IMR-90 (cell line): ENCODE measurements around the gene PKD1L1. TPM values are rescaled to one million over a fixed set of nuclear protein-coding genes. Genes with fewer than 3 reads are reported as not detected.

Experiments
- ATAC-seq: fragments of 200-7000 bp; cut with Tn5 transposase; 2 replicates; pipeline ENCODE4 v1.9.1; 2020; ENCODE audit warnings: low read depth, mild to moderate bottlenecking, moderate library complexity
- BruUV-seq: library from RNA; stranded (reverse); fragments of 400-500 nt; replicated peaks from 2 replicates; lab custom pipeline; 2021; lab: Mats Ljungman, UMichigan
- CTCF ChIA-PET: fragments of 300-600 bp; formaldehyde crosslinking; extraction: SDS; loops from one replicate; lab custom pipeline; 2021; ENCODE audit warnings: antibody characterized with exemption; lab: Yijun Ruan, JAX
- POLR2A ChIA-PET: fragments of 300-600 bp; sonication (Branson Sonifier 250); formaldehyde crosslinking; loops from one replicate; lab custom pipeline; 2022; ENCODE audit warnings: antibody characterized with exemption; ENCODE audit not compliant: unreplicated experiment; lab: Charles Lee
- DNase-seq: peaks from one replicate; pipeline ENCODE4 v3.0.0; 2013
- H2AFZ ChIP-seq: replicated peaks from 2 replicates; pipeline ENCODE3; 2013; ENCODE audit warnings: low read length, mild to moderate bottlenecking; ENCODE audit not compliant: poor library complexity
- H2AK5ac ChIP-seq: 2 replicates; pipeline ENCODE4 v1.6.1; 2013; ENCODE audit warnings: low read depth, low read length, inconsistent platforms
- H2AK9ac ChIP-seq: replicated peaks from 2 replicates; pipeline ENCODE3; 2013; ENCODE audit warnings: mild to moderate bottlenecking, low read depth, low read length, moderate library complexity; ENCODE audit not compliant: poor library complexity
- H2BK120ac ChIP-seq: 2 replicates; pipeline ENCODE4 v1.6.1; 2013; ENCODE audit warnings: low read depth, low read length, inconsistent platforms
- H2BK15ac ChIP-seq: 3 replicates; pipeline ENCODE4 v1.6.1; 2013; ENCODE audit warnings: low read depth, low read length, inconsistent platforms
- H2BK20ac ChIP-seq: 2 replicates; pipeline ENCODE4 v1.6.1; 2013; ENCODE audit warnings: low read depth, mild to moderate bottlenecking, inconsistent platforms, low read length, moderate library complexity
- H2BK5ac ChIP-seq: 2 replicates; pipeline ENCODE4 v1.6.1; 2013; ENCODE audit warnings: mild to moderate bottlenecking, low read depth, low read length, inconsistent platforms; ENCODE audit not compliant: poor library complexity, severe bottlenecking
- H3K14ac ChIP-seq: replicated peaks from 2 replicates; pipeline ENCODE4 v1.6.1; 2013; ENCODE audit warnings: low read depth, low read length, inconsistent platforms
- H3K18ac ChIP-seq: 2 replicates; pipeline ENCODE4 v1.6.1; 2013; ENCODE audit warnings: low read depth, low read length, control low read depth
- H3K23ac ChIP-seq: 2 replicates; pipeline ENCODE4 v1.6.1; 2013; ENCODE audit warnings: low read depth, low read length, inconsistent platforms
- H3K27ac ChIP-seq: 2 replicates; pipeline ENCODE4 v1.5.1; 2013; ENCODE audit warnings: mild to moderate bottlenecking, control low read depth, low read length; ENCODE audit not compliant: insufficient read depth
- H3K27me3 ChIP-seq: 2 replicates; pipeline ENCODE4 v1.6.1; 2013; ENCODE audit warnings: low read length; ENCODE audit not compliant: control insufficient read depth, insufficient read depth
- H3K36me3 ChIP-seq: 2 replicates; pipeline ENCODE4 v1.6.1; 2013; ENCODE audit warnings: low read length, mixed read lengths; ENCODE audit not compliant: control insufficient read depth, insufficient read depth
- H3K4ac ChIP-seq: 2 replicates; pipeline ENCODE4 v1.6.1; 2013; ENCODE audit warnings: low read depth, low read length, inconsistent platforms
- H3K4me1 ChIP-seq: 2 replicates; pipeline ENCODE4 v1.6.1; 2013; ENCODE audit warnings: low read length, mixed read lengths; ENCODE audit not compliant: control insufficient read depth, insufficient read depth
- H3K4me2 ChIP-seq: 2 replicates; pipeline ENCODE4 v1.6.1; 2013; ENCODE audit warnings: low read depth, mild to moderate bottlenecking, control low read depth, low read length, moderate library complexity
- H3K4me3 ChIP-seq: 2 replicates; pipeline ENCODE4 v1.5.1; 2013; ENCODE audit warnings: low read depth, mild to moderate bottlenecking, control low read depth, low read length, moderate library complexity; ENCODE audit not compliant: insufficient read depth
- H3K56ac ChIP-seq: 2 replicates; pipeline ENCODE4 v1.6.1; 2013; ENCODE audit warnings: low read length, inconsistent platforms; ENCODE audit not compliant: insufficient read depth; ENCODE audit errors: extremely low read depth
- H3K79me1 ChIP-seq, 2 experiments: 2 replicates each; pipeline ENCODE4 v1.6.1; 2013; ENCODE audit warnings: low read length in 2 of 2, inconsistent platforms in 1 of 2, low read depth in 1 of 2
- H3K9ac ChIP-seq: 2 replicates; pipeline ENCODE4 v1.6.1; 2013; ENCODE audit warnings: low read depth, low read length, control low read depth
- H3K9me1 ChIP-seq: 2 replicates; pipeline ENCODE4 v1.6.1; 2013; ENCODE audit warnings: low read length, inconsistent platforms; ENCODE audit not compliant: insufficient read depth
- H3K9me3 ChIP-seq: 2 replicates; pipeline ENCODE4 v1.6.1; 2013; ENCODE audit warnings: low read length; ENCODE audit not compliant: control insufficient read depth, insufficient read depth
- H4K20me1 ChIP-seq: 2 replicates; pipeline ENCODE4 v1.6.1; 2013; ENCODE audit warnings: low read length, inconsistent platforms; ENCODE audit not compliant: insufficient read depth
- H4K5ac ChIP-seq: 2 replicates; pipeline ENCODE4 v1.6.1; 2013; ENCODE audit warnings: mild to moderate bottlenecking, low read depth, low read length, control low read depth
- H4K8ac ChIP-seq, 2 experiments: 2 replicates each; pipeline ENCODE4 v1.6.1; 2013; ENCODE audit warnings: low read depth in 2 of 2, low read length in 2 of 2, control low read depth in 1 of 2, inconsistent platforms in 1 of 2
- H4K91ac ChIP-seq: 2 replicates; pipeline ENCODE4 v1.6.1; 2013; ENCODE audit warnings: low read depth, low read length, inconsistent platforms; ENCODE audit not compliant: insufficient read depth
- FOS ChIP-seq: fragments of 150-350 bp; IDR thresholded peaks from 2 replicates; pipeline ENCODE4 v1.6.1; 2016; ENCODE audit warnings: low read depth, low read length
- SMC3 ChIP-seq: fragments of 150-350 bp; IDR thresholded peaks from 2 replicates; pipeline ENCODE4 v1.6.1; 2016; ENCODE audit warnings: low read depth, mild to moderate bottlenecking, antibody characterized with exemption, low read length, moderate library complexity
- WGBS, 2 experiments: methylation state at CpG; one replicate each; pipeline versions ENCODE4 v1.1.5 to v1.1.7; 2013; ENCODE audit warnings: missing lambda C conversion rate in 2 of 2; ENCODE audit not compliant: insufficient read length in 1 of 2; ENCODE audit errors: extremely low coverage in 2 of 2; 5-methylcytosine and 5-hydroxymethylcytosine counted together
- dilution Hi-C: fragments of 300-500 bp; cut with HindIII; formaldehyde crosslinking; loops from one replicate; pipeline ENCODE4 v1.14.3; 2018; ENCODE audit warnings: low sequenced_read_pairs; ENCODE audit not compliant: unreplicated experiment
- in situ Hi-C: fragments of 300-500 bp; cut with MboI; formaldehyde crosslinking; loops from 3 replicates; pipeline ENCODE4 v1.14.3; 2019; ENCODE audit warnings: low sequenced_read_pairs, inconsistent platforms, mixed read lengths
- intact Hi-C: fragments of 100-400 bp; cut with micrococcal nuclease; formaldehyde crosslinking; loops from 2 replicates; pipeline ENCODE4 v1.10.0; 2022
- polyA plus RNA-seq, 3 experiments: library from polyadenylated mRNA; depleted of rRNA; stranded (reverse); fragments of >200 nt; gene quantifications; 2 replicates each; pipeline ENCODE4 v1.2.3, GENCODE V29; 2012; ENCODE audit warnings: low replicate concordance in 1 of 3
- total RNA-seq: library from RNA; depleted of rRNA; stranded (reverse); fragments of >200 nt; gene quantifications from 2 replicates; pipeline ENCODE4 v1.2.3, GENCODE V29; 2012

PKD1L1 gene
- total and polyA plus RNA-seq, 2 of the 4 experiments (the other 2 are of a cell fraction) = under 0.01 to 0.15 TPM

GRCh38 chr7:47846138-47846836 is 102.0 kb downstream of the PKD1L1 start:
- Histone ChIP-seq H3K56ac (peak overlapping the region; percentile 13), H3K9me3 (no peaks in the 10 kb centered on the region), H4K8ac (peak overlapping the region in 1 of 2 experiments; percentile 74; a peak in 1 of 4 replicates), H4K20me1 (no peaks in the 10 kb centered on the region; the same call in 1 of the 2 replicates), H3K4me3 (no peak overlapping the region), H3K4me1 (peaks cover 10% of the 10 kb centered on the region), H3K79me1 (no peaks in the 10 kb centered on the region), H3K23ac (0 out of 2 replicates have a peak overlapping the region, but pooled peaks have one; percentile 54), H3K27me3 (peaks cover 2% of the 10 kb centered on the region; the same call in 1 of the 2 replicates), H2BK5ac (no peak overlapping the region), H4K5ac (no peak overlapping the region), H2BK20ac (peak overlapping the region; percentile 93), H2BK120ac (peak overlapping the region; percentile 90), H3K9me1 (peaks cover 18% of the 10 kb centered on the region), H3K14ac (peak overlapping the region; percentile 64), H3K36me3 (no peaks in the 10 kb centered on the region), H3K4me2 (peak overlapping the region; percentile 41; the same call in 1 of the 2 replicates), H3K9ac (no peak overlapping the region), H2BK15ac (peak overlapping the region; percentile 78; the same call in 1 of the 3 replicates), H4K91ac (peak overlapping the region; percentile 71; the same call in 1 of the 2 replicates), H3K18ac (peak overlapping the region; percentile 9; the same call in 1 of the 2 replicates), H3K4ac (peak overlapping the region; percentile 86), H2AK5ac (peak overlapping the region; percentile 81), H2AK9ac (no peak overlapping the region), H2AFZ (peak overlapping the region; percentile 56), H3K27ac (no peak overlapping the region)
- DNase-seq (peak; percentile 49), ATAC-seq (no peak; the same call in 1 of the 2 replicates)
- TF ChIP-seq SMC3 = no peak
- peak; percentile 25; the same call in 1 of the 2 replicates for TF ChIP-seq FOS
- POLR2A ChIA-PET = no interaction called here
- CTCF ChIA-PET = no interaction called here
- intact Hi-C loops (no loop called here), in situ Hi-C loops (no loop called here), dilution Hi-C loops (no loop called here)
- WGBS, 2 experiments = 71% methylated on average over 1 of the region's 7 CpGs; no CpG with 5 or more reads in 1 of the 2 experiments
- no TSS peak for BruUV-seq
